SK-N-SH (cell line): ENCODE measurements around the gene STARD3NL. TPM values are rescaled to one million over a fixed set of nuclear protein-coding genes. Genes with fewer than 3 reads are reported as not detected.
"Not testable (repeated sequence)": the region's sequence is repeated elsewhere in the genome, so short reads cannot be mapped to it uniquely, and the experiment has no call there.

Experiments
- CTCF ChIA-PET: fragments of 300-600, 350-600 bp; formaldehyde crosslinking; extraction: SDS; loops from one replicate; lab custom pipeline; 2021; lab: Yijun Ruan, JAX
- POLR2A ChIA-PET: fragments of 350-600 bp; sonication (Branson Sonifier 250); formaldehyde crosslinking; extraction: SDS; loops from one replicate; lab custom pipeline; 2020; ENCODE audit warnings: antibody characterized with exemption, inconsistent platforms; lab: Yijun Ruan, JAX
- DNase-seq: peaks from one replicate; pipeline ENCODE4 v3.0.0; 2012
- H2AFZ ChIP-seq: fragments of 200-600 bp; sonication (generic); 2 replicates; pipeline ENCODE4 v1.8.1; 2016; ENCODE audit warnings: antibody characterized with exemption, mild to moderate bottlenecking, low read depth
- H3F3A ChIP-seq: fragments of 200-600 bp; sonication (generic); replicated peaks from 2 replicates; pipeline ENCODE3; 2016; ENCODE audit warnings: antibody characterized with exemption, mild to moderate bottlenecking; ENCODE audit not compliant: insufficient read depth
- H3K27ac ChIP-seq, 2 experiments: fragments of 200-500 bp in 1 of 2; fragments of 200-600 bp in 1 of 2; sonication (Bioruptor generic) in 1 of 2; sonication (generic), shearing (Covaris generic) in 1 of 2; 2 replicates each; pipeline versions ENCODE4 v1.5.1 to v1.6.1; 2014 to 2016; ENCODE audit warnings: low read depth in 2 of 2, inconsistent platforms in 1 of 2, low read length in 1 of 2, mild to moderate bottlenecking in 1 of 2, mixed read lengths in 1 of 2
- H3K27me3 ChIP-seq: fragments of 200-600 bp; sonication (generic), shearing (Covaris generic); 2 replicates; pipeline ENCODE4 v1.6.1; 2016; ENCODE audit warnings: mixed run types; ENCODE audit not compliant: insufficient read depth
- H3K36me3 ChIP-seq, 2 experiments: fragments of 200-500 bp in 1 of 2; fragments of 200-600 bp in 1 of 2; sonication (Bioruptor generic) in 1 of 2; sonication (generic) in 1 of 2; replicated peaks in 1 of 2; 2 replicates each; pipeline versions ENCODE3 to v1.5.1; 2014 to 2016; ENCODE audit warnings: low read length in 1 of 2, mild to moderate bottlenecking in 1 of 2; ENCODE audit not compliant: insufficient read depth in 2 of 2, control insufficient read depth in 1 of 2
- H3K4me1 ChIP-seq, 2 experiments: fragments of 200-500 bp in 1 of 2; fragments of 200-600 bp in 1 of 2; sonication (Bioruptor generic) in 1 of 2; sonication (generic), shearing (Covaris generic) in 1 of 2; 2 replicates each; pipeline versions ENCODE4 v1.5.1 to v1.6.1; 2014 to 2016; ENCODE audit warnings: low read depth in 1 of 2, low read length in 1 of 2, mixed run types in 1 of 2; ENCODE audit not compliant: insufficient read depth in 2 of 2, control insufficient read depth in 1 of 2
- H3K4me2 ChIP-seq: fragments of 200-600 bp; sonication (generic), shearing (Covaris generic); 2 replicates; pipeline ENCODE4 v1.6.1; 2017; ENCODE audit warnings: mixed run types
- H3K4me3 ChIP-seq, 2 experiments: fragments of 200-500 bp in 1 of 2; fragments of 200-600 bp in 1 of 2; sonication (Bioruptor generic) in 1 of 2; sonication (generic), shearing (Covaris generic) in 1 of 2; 2 replicates each; pipeline versions ENCODE4 v1.5.1 to v1.8.1; 2014 to 2016; ENCODE audit warnings: low read depth in 2 of 2, inconsistent platforms in 1 of 2, low read length in 1 of 2, mild to moderate bottlenecking in 1 of 2, mixed read lengths in 1 of 2, moderate library complexity in 1 of 2
- H3K79me2 ChIP-seq: fragments of 200-600 bp; sonication (generic); 2 replicates; pipeline ENCODE4 v1.8.1; 2017; ENCODE audit warnings: mild to moderate bottlenecking; ENCODE audit not compliant: insufficient read depth
- H3K9ac ChIP-seq: fragments of 200-600 bp; sonication (generic); 2 replicates; pipeline ENCODE4 v1.6.1; 2017; ENCODE audit warnings: mixed run types
- H3K9me2 ChIP-seq: fragments of 200-600 bp; sonication (generic); 2 replicates; pipeline ENCODE4 v1.6.1; 2017; ENCODE audit warnings: mixed run types
- H3K9me3 ChIP-seq: fragments of 200-600 bp; sonication (generic); 2 replicates; pipeline ENCODE4 v1.6.1; 2017; ENCODE audit warnings: mixed run types, mild to moderate bottlenecking, moderate library complexity
- H4K20me1 ChIP-seq: fragments of 200-600 bp; sonication (generic); 2 replicates; pipeline ENCODE4 v1.6.1; 2017; ENCODE audit warnings: mild to moderate bottlenecking, mixed run types; ENCODE audit not compliant: insufficient read depth
- CTCF ChIP-seq: fragments of 200-600 bp; sonication (generic); IDR thresholded peaks from 2 replicates; pipeline ENCODE4 v1.6.1; 2017; ENCODE audit warnings: antibody characterized with exemption, mild to moderate bottlenecking, moderate library complexity
- ELF1 ChIP-seq: IDR thresholded peaks from 2 replicates; pipeline ENCODE4 v1.4.0; 2012
- FOXM1 ChIP-seq: IDR thresholded peaks from 2 replicates; pipeline ENCODE4 v1.4.0; 2012; ENCODE audit warnings: low read depth, mild to moderate bottlenecking
- GABPA ChIP-seq: IDR thresholded peaks from 2 replicates; pipeline ENCODE4 v1.4.0; 2012; ENCODE audit warnings: low read depth, mild to moderate bottlenecking
- IRF3 ChIP-seq: fragments of 150-350 bp; IDR thresholded peaks from 2 replicates; pipeline ENCODE4 v1.6.1; 2016; ENCODE audit warnings: mild to moderate bottlenecking, low read depth, low read length
- JUND ChIP-seq: IDR thresholded peaks from 2 replicates; pipeline ENCODE4 v1.4.0; 2012
- MEF2A ChIP-seq: IDR thresholded peaks from 2 replicates; pipeline ENCODE4 v1.4.0; 2012; ENCODE audit warnings: low read depth, borderline replicate concordance
- NFIC ChIP-seq: IDR thresholded peaks from 2 replicates; pipeline ENCODE4 v1.4.0; 2012; ENCODE audit warnings: borderline replicate concordance
- RCOR1 ChIP-seq: fragments of 150-350 bp; IDR thresholded peaks from 2 replicates; pipeline ENCODE4 v1.6.1; 2017; ENCODE audit warnings: antibody characterized with exemption, low read length
- RXRA ChIP-seq: IDR thresholded peaks from 2 replicates; pipeline ENCODE4 v1.4.0; 2012; ENCODE audit warnings: low read depth, mild to moderate bottlenecking, borderline replicate concordance
- SIN3A ChIP-seq: IDR thresholded peaks from 2 replicates; pipeline ENCODE4 v1.6.1; 2012; ENCODE audit warnings: low read depth, mild to moderate bottlenecking, low read length, moderate library complexity, borderline replicate concordance
- SMC3 ChIP-seq: IDR thresholded peaks from 2 replicates; pipeline ENCODE4 v1.6.1; 2012; ENCODE audit warnings: low read depth, low read length, improper control_type of control experiment
- TAF1 ChIP-seq: IDR thresholded peaks from 2 replicates; pipeline ENCODE4 v1.6.1; 2012; ENCODE audit warnings: low read depth, mild to moderate bottlenecking, low read length, moderate library complexity, borderline replicate concordance
- TCF12 ChIP-seq: IDR thresholded peaks from 2 replicates; pipeline ENCODE4 v1.4.0; 2012
- ZBTB33 ChIP-seq: IDR thresholded peaks from 2 replicates; pipeline ENCODE4 v1.4.0; 2012; ENCODE audit warnings: low read depth, borderline replicate concordance
- WGBS: methylation state at CpG from one replicate; pipeline ENCODE4 v1.1.6; 2017; ENCODE audit warnings: low lambda C conversion rate; 5-methylcytosine and 5-hydroxymethylcytosine counted together
- polyA plus RNA-seq, 3 experiments: library from polyadenylated mRNA; depleted of rRNA; stranded (reverse); fragments of >200 nt; gene quantifications; 2 replicates each; pipeline ENCODE4 v1.2.3, GENCODE V29; 2012

The STARD3NL gene
- polyA plus RNA-seq, 1 of the 3 experiments (the other 2 are of a cell fraction): 46.3 TPM

GRCh38 chr7:38248069-38248567, 70.1 kb downstream of the STARD3NL start:
- Histone ChIP-seq H3K9ac (no peak overlapping the region), H3K27ac (no peak overlapping the region), H3F3A (no peaks in the 10 kb centered on the region), H3K4me2 (no peak overlapping the region), H3K27me3 (no peaks in the 10 kb centered on the region), H3K4me3 (no peak overlapping the region), H4K20me1 (no peaks in the 10 kb centered on the region), H3K4me1 (no peaks in the 10 kb centered on the region), H3K36me3 (no peaks in the 10 kb centered on the region), H3K9me2 (no peaks in the 10 kb centered on the region), H3K79me2 (no peaks in the 10 kb centered on the region), H3K9me3 (no peaks in the 10 kb centered on the region), H2AFZ (no peak overlapping the region)
- POLR2A ChIA-PET: no interaction called here
- WGBS: 73% methylated on average over 5 of the region's 5 CpGs
- no peak for DNase-seq
- CTCF ChIA-PET: no interaction called here
- no peak for TF ChIP-seq JUND
- TF ChIP-seq GABPA: no peak
- TF ChIP-seq NFIC: no peak
- TF ChIP-seq ELF1: no peak
- no peak for TF ChIP-seq TCF12
- no peak for TF ChIP-seq MEF2A
- no peak for TF ChIP-seq RCOR1
- no peak for TF ChIP-seq IRF3
- no peak for TF ChIP-seq FOXM1

- H3K9me2 ChIP-seq, H2AFZ ChIP-seq, POLR2A ChIA-PET, CTCF ChIA-PET, H3K27me3 ChIP-seq, H3K4me2 ChIP-seq, DNase-seq, H3K4me1 ChIP-seq, H4K20me1 ChIP-seq, H3K9ac ChIP-seq, H3K36me3 ChIP-seq, H3K79me2 ChIP-seq, H3K9me3 ChIP-seq, H3F3A ChIP-seq, H3K4me3 ChIP-seq, H3K27ac ChIP-seq: not testable (repeated sequence)
- 49% methylated on average over 3 of the region's 3 CpGs for WGBS
These were observed 71.8 kb downstream of the STARD3NL start for GRCh38 chr7:38249849-38250248.

GRCh38 chr7:38257350-38257677, 79.3 kb downstream of the STARD3NL start:
- TF ChIP-seq RXRA (no peak), IRF3 (no peak), CTCF (no peak), GABPA (no peak), SMC3 (no peak), SIN3A (no peak), ZBTB33 (no peak), TAF1 (no peak)
- no peak for DNase-seq
- Histone ChIP-seq H3K27ac (no peak overlapping the region), H3K4me1 (no peaks in the 10 kb centered on the region), H3K27me3 (peaks cover 5% of the 10 kb centered on the region; the same call in 1 of the 2 replicates), H3K36me3 (no peaks in the 10 kb centered on the region), H3K9me3 (no peaks in the 10 kb centered on the region), H3K79me2 (no peaks in the 10 kb centered on the region), H3K4me2 (no peak overlapping the region), H3K9me2 (no peaks in the 10 kb centered on the region), H3K4me3 (no peak overlapping the region), H3K9ac (no peak overlapping the region), H3F3A (no peaks in the 10 kb centered on the region), H2AFZ (no peak overlapping the region), H4K20me1 (no peaks in the 10 kb centered on the region)
- POLR2A ChIA-PET: no interaction called here
- CTCF ChIA-PET: interaction anchor here (1.3 to 2.0 kb wide), 2 partner anchors 42 to 150 kb away, joined by 4 to 8 read pairs; no protein-coding TSS in a partner anchor
- 71% methylated on average over 2 of the region's 2 CpGs for WGBS
